RWPE1 (cell line): ENCODE data around the gene LRRC8C.

Experiments
- CTCF ChIA-PET: fragments of 350-600 bp; sonication (Branson Sonifier 250); formaldehyde crosslinking; extraction: SDS; loops from one replicate; lab custom pipeline; 2021; lab: Yijun Ruan, JAX
- POLR2A ChIA-PET: fragments of 400-600 bp; formaldehyde crosslinking; extraction: SDS; loops from one replicate; lab custom pipeline; 2020; ENCODE audit warnings: antibody characterized with exemption; ENCODE audit not compliant: low non-redundant PET; lab: Yijun Ruan, JAX
- DNase-seq: peaks from one replicate; pipeline ENCODE4 v3.0.0; 2012; ENCODE audit warnings: low spot score
- H3K27ac ChIP-seq: fragments of 450-650 bp; 2 replicates; pipeline ENCODE4 v1.5.1; 2017
- CTCF ChIP-seq: fragments of 450-650 bp; conservative IDR thresholded peaks from 2 replicates; pipeline ENCODE4 v1.5.1; 2017; ENCODE audit warnings: low read depth, mild to moderate bottlenecking

The LRRC8C gene

DNA sequence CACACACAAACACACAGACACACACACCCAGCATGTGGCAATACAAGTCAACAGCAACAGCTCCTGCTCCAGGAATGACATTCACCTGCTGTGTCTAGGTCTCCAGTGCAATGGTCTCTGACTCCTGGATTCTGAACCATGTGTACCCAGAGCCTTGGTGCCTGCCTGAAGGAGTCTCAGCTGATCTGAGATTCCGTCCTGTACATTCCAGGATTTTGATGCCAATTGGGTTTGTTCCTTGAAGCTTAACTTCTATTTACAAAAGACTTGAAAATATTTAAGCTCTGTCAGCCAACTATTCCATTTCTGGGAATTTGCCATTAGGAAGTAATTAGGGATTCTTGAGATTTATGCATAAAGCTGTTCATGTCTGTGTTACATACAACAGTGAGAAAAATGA is 102.6 kb downstream of the LRRC8C start:
- DNase-seq: no peak
- POLR2A ChIA-PET: no interaction called here
- TF ChIP-seq CTCF: no peak
- no peak overlapping the region for H3K27ac ChIP-seq
- CTCF ChIA-PET: interaction anchor here (0.7 kb wide), 1 partner anchor 960 kb away, joined by 4 read pairs; no protein-coding TSS in a partner anchor

GRCh38 chr1:89736937-89737733 is 104.2 kb downstream of the LRRC8C start:
- DNase-seq: no peak
- ChIA-PET POLR2A (no interaction called here), CTCF (no interaction called here)
- no peak for TF ChIP-seq CTCF
- no peak overlapping the region for H3K27ac ChIP-seq

DNA sequence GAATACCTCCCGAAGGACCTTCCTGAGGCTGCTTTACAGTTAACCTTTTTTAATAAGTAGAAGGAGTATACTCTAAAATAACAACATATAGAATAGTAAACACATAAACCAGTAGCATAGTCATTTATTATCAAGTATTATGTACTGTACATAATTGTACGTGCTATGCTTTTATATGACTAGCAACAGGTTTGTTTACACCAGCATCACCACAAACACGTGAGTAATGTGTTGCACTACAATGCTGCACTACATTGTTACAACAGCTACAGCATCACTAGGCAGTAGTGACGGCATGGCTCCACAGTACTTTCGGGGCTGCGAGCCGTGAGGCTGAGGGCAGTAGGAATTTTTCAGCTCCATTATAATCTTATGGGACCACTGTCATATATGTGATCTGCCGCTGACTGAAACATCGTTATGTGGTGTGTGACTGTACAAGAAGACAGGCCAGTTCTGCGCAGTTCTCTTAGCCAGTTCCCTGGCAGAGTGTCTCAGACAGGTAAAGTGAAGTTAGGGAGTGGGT is 105.1 kb downstream of the LRRC8C start:
- DNase-seq: no peak
- TF ChIP-seq CTCF: no peak
- ChIA-PET CTCF (no interaction called here), POLR2A (no interaction called here)
- H3K27ac ChIP-seq: no peak overlapping the region

DNA sequence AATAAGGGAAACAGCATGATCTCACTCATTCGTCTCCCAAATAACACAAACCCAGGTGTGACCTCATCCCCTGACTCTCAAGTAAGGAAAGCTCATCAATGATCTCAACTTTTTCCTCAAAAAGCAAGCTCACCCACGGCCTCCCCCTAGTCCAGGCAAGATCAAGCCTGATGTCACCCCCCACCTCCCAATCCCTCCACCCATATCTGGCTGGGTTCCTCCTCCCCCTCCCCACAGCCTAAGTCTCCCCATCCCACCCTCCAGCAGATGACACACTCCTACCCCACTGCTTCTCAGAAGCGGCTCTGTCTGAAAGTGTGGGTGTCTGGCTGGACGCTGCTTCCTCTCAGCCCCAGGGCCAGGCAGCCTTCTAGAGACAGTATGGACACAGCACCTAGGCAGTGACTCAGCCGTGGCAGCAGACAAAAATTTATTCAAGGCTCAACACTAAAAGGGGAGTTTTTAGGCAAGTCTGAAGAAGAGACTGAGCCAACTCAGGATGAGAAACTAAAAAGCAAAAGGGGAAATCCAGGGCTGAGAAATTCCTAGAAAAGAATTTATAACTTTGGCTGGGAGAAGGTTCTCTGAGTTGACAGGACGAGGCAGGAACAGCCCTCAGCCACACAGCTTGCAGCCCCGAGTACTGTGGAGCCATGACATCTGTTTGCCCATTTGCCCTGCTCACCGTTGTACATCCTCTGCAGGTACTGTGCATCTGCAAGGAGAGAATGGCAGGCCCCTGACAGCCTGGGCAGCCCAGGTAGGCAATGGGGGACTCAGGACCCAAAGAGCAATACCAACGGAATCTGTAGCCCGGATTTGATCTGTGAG is 106.3 kb downstream of the LRRC8C start:
- H3K27ac ChIP-seq: peak overlapping the region; percentile 71
- ChIA-PET CTCF (no interaction called here), POLR2A (no interaction called here)
- peak; percentile 33 for DNase-seq
- TF ChIP-seq CTCF: no peak

DNA sequence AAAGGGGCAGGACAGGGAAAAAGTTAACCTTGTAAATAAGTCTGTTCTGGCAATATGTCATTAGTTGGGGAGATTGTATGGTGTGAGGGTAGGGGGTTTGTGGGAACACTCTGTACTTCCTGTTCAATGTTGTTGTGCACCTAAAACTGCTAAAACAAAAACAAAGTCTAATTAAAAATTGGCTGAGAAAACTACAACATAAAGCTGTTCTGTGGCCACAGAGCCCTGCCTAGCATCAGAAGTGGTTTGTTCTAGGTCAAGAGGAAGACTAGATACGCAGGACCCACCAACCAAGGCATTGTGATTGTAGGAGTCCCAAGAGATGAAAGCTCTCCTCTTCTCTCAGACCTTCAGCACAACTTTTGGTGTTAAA is 106.9 kb downstream of the LRRC8C start:
- no peak for TF ChIP-seq CTCF
- H3K27ac ChIP-seq: peak overlapping the region; percentile 71
- ChIA-PET CTCF (interaction anchor here (0.6 kb wide), 1 partner anchor 126 kb away, joined by 3 read pairs; no protein-coding TSS in a partner anchor), POLR2A (no interaction called here)
- DNase-seq: no peak

DNA sequence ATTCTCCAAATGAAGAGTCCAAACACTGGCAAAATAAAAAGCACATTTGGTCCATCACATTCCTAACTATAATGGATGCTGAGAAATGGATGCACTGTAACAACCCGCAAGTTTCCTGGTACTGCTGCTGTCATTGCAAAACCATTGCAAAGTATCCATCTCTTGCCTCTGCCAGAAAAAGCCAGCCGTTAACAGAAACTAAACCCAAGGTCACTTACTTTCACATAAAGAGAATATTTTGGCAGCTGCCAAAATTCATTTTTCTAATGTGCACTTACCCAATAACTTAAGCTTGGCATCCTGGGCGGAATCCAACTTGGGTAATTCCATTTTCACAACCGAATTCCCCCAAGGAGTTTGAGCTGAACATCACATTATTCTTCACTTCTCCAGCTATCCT is 110.9 kb downstream of the LRRC8C start:
- TF ChIP-seq CTCF: no peak
- ChIA-PET CTCF (no interaction called here), POLR2A (no interaction called here)
- no peak for DNase-seq
- no peak overlapping the region for H3K27ac ChIP-seq
